Measurements from ENCODE around the gene ZC3H12A. TPM values are rescaled to one million over a fixed set of nuclear protein-coding genes. Genes with fewer than 3 reads are reported as not detected.

ZC3H12A gene
- total and polyA plus RNA-seq, 7 donors: 7.4 to 72.4 (median 14.4) TPM

GRCh38 chr1:37476087-37476452 lies 1.7 kb downstream of the ZC3H12A start:
- 13 to 39% methylated on average over 9 of the region's 9 CpGs for WGBS, 2 donors
- DNase-seq: no peak
- intact Hi-C loops (cut with DNase I): loop anchor here (10.0 kb wide), 1 partner anchor 529 kb away; the partner anchor contains the start of gene FHL3
- Histone ChIP-seq H3K27ac (peak overlapping the region; percentile 94 to 99 (median 96)), H3K4me1 (peaks cover 0 to 89% (median 88%) of the 10 kb centered on the region in 4 donors), H3K9me3 (no peaks in the 10 kb centered on the region), H3K36me3 (peaks cover 0 to 17% (median 10%) of the 10 kb centered on the region in 4 donors), H3K4me3 (peak overlapping the region; percentile 15 to 93 (median 78)), H3K27me3 (no peaks in the 10 kb centered on the region)
- TF ChIP-seq EP300 (IDR thresholded peaks at IDR 0.05): no peak

- WGBS, 2 donors: 3 to 17% methylated on average over 5 of the region's 5 CpGs
Observed at GRCh38 chr1:37476460-37477197, 2.2 kb downstream of the ZC3H12A start.

GRCh38 chr1:37477198-37477931 lies 3.0 kb downstream of the ZC3H12A start:
- H3K27ac ChIP-seq: peak overlapping the region; percentile 94 to 99 (median 96)
- intact Hi-C loops (cut with DNase I): loop anchor here (10.0 kb wide), 1 partner anchor 527 kb away; the partner anchor contains the start of gene FHL3
- H3K27me3 ChIP-seq: no peaks in the 10 kb centered on the region
- peak overlapping the region; percentile 15 to 93 (median 78) for H3K4me3 ChIP-seq
- peaks cover 3 to 30% (median 23%) of the 10 kb centered on the region in 4 donors for H3K36me3 ChIP-seq
- DNase-seq: no peak
- no peaks in the 10 kb centered on the region for H3K9me3 ChIP-seq
- TF ChIP-seq CTCF (IDR thresholded peaks at IDR 0.05): peak in 1 of 4 experiments; percentile 13
- no peak for TF ChIP-seq POLR2A (IDR thresholded peaks at IDR 0.05)
- no peak for TF ChIP-seq EP300 (IDR thresholded peaks at IDR 0.05)
- TF ChIP-seq POLR2AphosphoS5 (IDR thresholded peaks at IDR 0.05): peak in 1 of 4 donors; percentile 17
- peaks cover 0 to 76% (median 75%) of the 10 kb centered on the region in 4 donors for H3K4me1 ChIP-seq
- 7 to 9% methylated on average over 10 of the region's 10 CpGs for WGBS, 2 donors

More at GRCh38 chr1:37476460-37477197, 2.2 kb downstream of the ZC3H12A start:
- Histone ChIP-seq H3K4me3 (peak overlapping the region; percentile 15 to 93 (median 78)), H3K4me1 (peaks cover 0 to 83% (median 82%) of the 10 kb centered on the region in 4 donors), H3K27ac (peak overlapping the region; percentile 94 to 99 (median 96)), H3K36me3 (peaks cover 0 to 23% (median 15%) of the 10 kb centered on the region in 4 donors), H3K9me3 (no peaks in the 10 kb centered on the region), H3K27me3 (no peaks in the 10 kb centered on the region)
- TF ChIP-seq POLR2A (IDR thresholded peaks at IDR 0.05) (peak in 1 of 2 donors; percentile 21), EP300 (IDR thresholded peaks at IDR 0.05) (peak in 1 of 4 donors; percentile 48), CTCF (IDR thresholded peaks at IDR 0.05) (no peak), POLR2AphosphoS5 (IDR thresholded peaks at IDR 0.05) (peak; percentile 23 to 81 (median 62))
- DNase-seq: peak; percentile 94
- intact Hi-C loops (cut with DNase I): loop anchor here (10.0 kb wide), 1 partner anchor 528 kb away; the partner anchor contains the start of gene FHL3

- Histone ChIP-seq H3K27me3 (no peaks in the 10 kb centered on the region), H3K9me3 (no peaks in the 10 kb centered on the region), H3K4me3 (peak overlapping the region in 3 of 4 donors; percentile 77 to 93 (median 80)), H3K36me3 (peaks cover 9 to 36% (median 29%) of the 10 kb centered on the region in 4 donors), H3K27ac (peak overlapping the region; percentile 94 to 99 (median 96)), H3K4me1 (peaks cover 0 to 70% (median 69%) of the 10 kb centered on the region in 4 donors)
- no peak for DNase-seq
- intact Hi-C loops (cut with DNase I): loop anchor here (10.0 kb wide), 1 partner anchor 527 kb away; the partner anchor contains the start of gene FHL3
- TF ChIP-seq CTCF (IDR thresholded peaks at IDR 0.05) (no peak), POLR2AphosphoS5 (IDR thresholded peaks at IDR 0.05) (no peak), EP300 (IDR thresholded peaks at IDR 0.05) (no peak), POLR2A (IDR thresholded peaks at IDR 0.05) (no peak)
- WGBS, 2 donors: 63 to 65% methylated on average over 5 of the region's 5 CpGs
Observed at GRCh38 chr1:37477946-37478345, 3.6 kb downstream of the ZC3H12A start.

Data from sigmoid colon (tissue), 7 donors.